Spleen (tissue), 7 donors: ENCODE data around the gene ANKRD44.

Experiments
- POLR2A ChIP-seq, 3 donors: fragments of 450-650 bp; IDR thresholded peaks; one replicate each; pipeline ENCODE4 v1.5.1; 2017; ENCODE audit warnings: antibody characterized with exemption in 3 of 3, mild to moderate bottlenecking in 1 of 3
- POLR2AphosphoS5 ChIP-seq, 3 donors: sonication (generic); formaldehyde crosslinking; IDR thresholded peaks; one replicate each; pipeline ENCODE4 v1.5.1; 2017; ENCODE audit warnings: antibody characterized with exemption in 3 of 3
- TF ChIP-seq, protein P1 (sequence below), 11 experiments: fragments of 200-600 bp in 7 of 11; fragments of 450-650 bp in 4 of 11; sonication (generic) in 4 of 11; IDR thresholded peaks in 8 of 11; conservative IDR thresholded peaks in 3 of 11; 1 replicate in 7 of 11; 2 replicates in 4 of 11; pipeline versions ENCODE4 v1.4.0 to v1.8.0; 2016 to 2021; ENCODE audit warnings: antibody characterized with exemption in 11 of 11, inconsistent platforms in 4 of 11, mild to moderate bottlenecking in 1 of 11
- donor health status: DM: no; HTN: no; CAD: no; lungs with moderate emphysema.
- donor health status: DM: no; HTN: no; CAD: no.
- donor health status: DM: no; HTN: no; CAD: no.

DNA sequence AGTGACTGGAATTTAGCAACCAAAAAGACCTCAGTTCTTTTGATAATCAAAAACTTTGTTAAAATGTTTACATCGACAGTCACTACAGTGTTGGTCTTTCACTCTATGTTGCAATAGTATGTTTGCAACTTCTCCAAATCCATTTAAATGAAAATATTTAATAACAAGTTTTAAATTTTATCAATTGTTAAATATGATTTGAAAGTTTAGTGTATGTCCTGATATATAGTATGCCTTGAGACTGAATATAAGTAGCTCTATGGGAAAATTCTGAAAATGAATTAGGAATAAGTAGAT is 109.9 kb downstream of the ANKRD44 start:
- TF ChIP-seq, protein P1, sequence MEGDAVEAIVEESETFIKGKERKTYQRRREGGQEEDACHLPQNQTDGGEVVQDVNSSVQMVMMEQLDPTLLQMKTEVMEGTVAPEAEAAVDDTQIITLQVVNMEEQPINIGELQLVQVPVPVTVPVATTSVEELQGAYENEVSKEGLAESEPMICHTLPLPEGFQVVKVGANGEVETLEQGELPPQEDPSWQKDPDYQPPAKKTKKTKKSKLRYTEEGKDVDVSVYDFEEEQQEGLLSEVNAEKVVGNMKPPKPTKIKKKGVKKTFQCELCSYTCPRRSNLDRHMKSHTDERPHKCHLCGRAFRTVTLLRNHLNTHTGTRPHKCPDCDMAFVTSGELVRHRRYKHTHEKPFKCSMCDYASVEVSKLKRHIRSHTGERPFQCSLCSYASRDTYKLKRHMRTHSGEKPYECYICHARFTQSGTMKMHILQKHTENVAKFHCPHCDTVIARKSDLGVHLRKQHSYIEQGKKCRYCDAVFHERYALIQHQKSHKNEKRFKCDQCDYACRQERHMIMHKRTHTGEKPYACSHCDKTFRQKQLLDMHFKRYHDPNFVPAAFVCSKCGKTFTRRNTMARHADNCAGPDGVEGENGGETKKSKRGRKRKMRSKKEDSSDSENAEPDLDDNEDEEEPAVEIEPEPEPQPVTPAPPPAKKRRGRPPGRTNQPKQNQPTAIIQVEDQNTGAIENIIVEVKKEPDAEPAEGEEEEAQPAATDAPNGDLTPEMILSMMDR (IDR thresholded peaks at IDR 0.05 in 8 of 11, conservative IDR thresholded peaks at IDR 0.05 in 3 of 11) = no peak
- no peak for TF ChIP-seq POLR2AphosphoS5 (IDR thresholded peaks at IDR 0.05)
- TF ChIP-seq POLR2A (IDR thresholded peaks at IDR 0.05) = no peak
